Adrenal gland (tissue), 12 donors: ENCODE measurements around the gene ZIC4. TPM values are rescaled to one million over a fixed set of nuclear protein-coding genes. Genes with fewer than 3 reads are reported as not detected.

Experiments
- DNase-seq, 7 donors: peaks; one replicate each; pipeline ENCODE4 v3.0.0-alpha.2; 2019 to 2020
- H3K27ac ChIP-seq, 5 donors: fragments of 200-600 bp; sonication (generic) in 4 of 5; 1 replicate in 3 of 5; 2 replicates in 2 of 5; pipeline versions ENCODE4 v1.5.1 to v1.8.0; 2016 to 2020; ENCODE audit warnings: mild to moderate bottlenecking in 1 of 5
- H3K27me3 ChIP-seq: fragments of 200-600 bp; 2 replicates; pipeline ENCODE4 v1.8.0; 2021
- H3K36me3 ChIP-seq, 2 donors: fragments of 200-600 bp; replicated peaks in 1 of 2; 1 replicate in 1 of 2; 2 replicates in 1 of 2; pipeline versions ENCODE4 v1.5.1 to v1.8.0; 2018 to 2022
- H3K4me1 ChIP-seq, 2 donors: fragments of 200-600 bp; replicated peaks in 1 of 2; 1 replicate in 1 of 2; 2 replicates in 1 of 2; pipeline versions ENCODE4 v1.5.1 to v1.8.0; 2018 to 2021
- H3K4me3 ChIP-seq, 4 donors: fragments of 200-600 bp; sonication (generic) in 3 of 4; one replicate each; pipeline ENCODE4 v1.5.1; 2016 to 2018
- H3K9me3 ChIP-seq, 3 donors: fragments of 200-600 bp; sonication (generic) in 1 of 3; replicated peaks in 1 of 3; 1 replicate in 2 of 3; 2 replicates in 1 of 3; pipeline versions ENCODE4 v1.5.1 to v1.8.0; 2016 to 2021
- POLR2A ChIP-seq, 2 donors: fragments of 450-650 bp; IDR thresholded peaks; one replicate each; pipeline ENCODE4 v1.6.1; 2017; ENCODE audit warnings: antibody characterized with exemption in 2 of 2, mild to moderate bottlenecking in 2 of 2, moderate library complexity in 1 of 2
- WGBS, 4 donors: extraction: QIAGEN DNeasy Blood & Tissue Kit in 2 of 4; methylation state at CpG; one replicate each; pipeline versions ENCODE4 v1.1.5 to v1.1.7; 2013 to 2017; 5-methylcytosine and 5-hydroxymethylcytosine counted together
- intact Hi-C, 2 donors: fragments of 100-400 bp; cut with DNase I; formaldehyde crosslinking; loops; one replicate each; pipeline versions ENCODE4 v1.14.1 to v1.15.0; 2022 to 2023
- polyA plus RNA-seq, 3 donors: library from polyadenylated mRNA; stranded (reverse); fragments of 200-250 nt in 2 of 3; fragments of 350-450 nt in 1 of 3; fragmentation: Illumina TruSeq in 1 of 3; extraction: RNeasy Lipid Tissue Mini Kit (QIAGEN cat#74804) in 1 of 3; gene quantifications; one replicate each; pipeline ENCODE4 v1.2.3, GENCODE V29; 2013 to 2014
- total RNA-seq, 9 donors: library from RNA; depleted of rRNA in 4 of 9; stranded (reverse); fragments of >200 nt in 4 of 9; fragments of 120-200 nt in 1 of 9; fragmentation: NEBNext Ultra II Directional in 1 of 9; extraction: Animal tissue kit (Norgen Biotek cat#: 25700) in 1 of 9; gene quantifications; one replicate each; pipeline versions ENCODE4 v1.1.0 to v1.2.4, GENCODE V29; 2013 to 2023
- TF ChIP-seq, protein P1 (sequence below), 6 experiments: fragments of 450-650 bp in 4 of 6; fragments of 200-600 bp in 2 of 6; sonication (generic) in 1 of 6; IDR thresholded peaks; 1 replicate in 5 of 6; 2 replicates in 1 of 6; pipeline versions ENCODE4 v1.5.1 to v1.8.0; 2016 to 2021; ENCODE audit warnings: antibody characterized with exemption in 6 of 6, mild to moderate bottlenecking in 2 of 6, moderate library complexity in 1 of 6
- donor health status: healthy with polysubstance abuse.
- donor health status: Bipolar disorder and iron deficiency.
- donor health status: DM: yes; HTN: yes; CAD: no.
- donor health status: DM: no; HTN: no; CAD: no.
- donor health status: DM: no; HTN: no; CAD: no.
- donor health status: DM: yes; HTN: yes; CAD: no.

Gene ZIC4
- total and polyA plus RNA-seq, 12 donors, result 0.07 TPM; not detected in 11

DNA sequence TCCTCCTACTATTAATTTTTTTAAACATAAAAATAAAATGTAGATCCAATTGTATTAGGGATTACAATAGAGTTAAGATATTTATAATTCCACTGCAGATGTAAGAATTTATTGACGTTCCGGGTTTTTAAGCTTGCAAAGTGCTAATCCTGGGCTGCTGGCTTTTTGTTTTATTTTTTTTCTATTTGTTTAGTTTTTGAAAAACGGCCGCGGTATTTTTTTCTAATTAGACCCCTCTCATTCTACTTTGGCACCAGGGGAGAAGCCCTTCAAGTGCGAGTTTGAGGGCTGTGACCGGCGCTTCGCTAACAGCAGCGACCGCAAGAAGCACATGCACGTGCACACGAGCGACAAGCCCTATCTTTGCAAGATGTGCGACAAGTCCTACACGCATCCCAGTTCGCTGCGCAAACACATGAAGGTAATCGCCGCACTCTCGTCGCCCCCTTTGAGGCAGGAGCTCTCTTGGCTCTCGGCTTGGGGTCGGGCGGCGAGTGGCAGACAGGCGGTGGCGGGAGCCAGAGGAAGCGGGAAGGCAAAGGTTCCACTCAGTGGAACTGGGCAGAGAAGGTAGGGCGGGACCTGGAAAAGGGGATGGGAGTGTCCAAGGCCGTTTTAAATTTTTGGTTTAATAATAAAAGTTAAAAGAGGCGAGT, 6.0 kb upstream of the ZIC4 start:
- Histone ChIP-seq H3K4me3 (no peak overlapping the region), H3K4me1 (peaks cover 0 to 32% of the 10 kb centered on the region in 2 donors), H3K36me3 (no peaks in the 10 kb centered on the region), H3K9me3 (no peaks in the 10 kb centered on the region), H3K27ac (no peak overlapping the region), H3K27me3 (peaks cover 90% of the 10 kb centered on the region)
- TF ChIP-seq, protein P1, sequence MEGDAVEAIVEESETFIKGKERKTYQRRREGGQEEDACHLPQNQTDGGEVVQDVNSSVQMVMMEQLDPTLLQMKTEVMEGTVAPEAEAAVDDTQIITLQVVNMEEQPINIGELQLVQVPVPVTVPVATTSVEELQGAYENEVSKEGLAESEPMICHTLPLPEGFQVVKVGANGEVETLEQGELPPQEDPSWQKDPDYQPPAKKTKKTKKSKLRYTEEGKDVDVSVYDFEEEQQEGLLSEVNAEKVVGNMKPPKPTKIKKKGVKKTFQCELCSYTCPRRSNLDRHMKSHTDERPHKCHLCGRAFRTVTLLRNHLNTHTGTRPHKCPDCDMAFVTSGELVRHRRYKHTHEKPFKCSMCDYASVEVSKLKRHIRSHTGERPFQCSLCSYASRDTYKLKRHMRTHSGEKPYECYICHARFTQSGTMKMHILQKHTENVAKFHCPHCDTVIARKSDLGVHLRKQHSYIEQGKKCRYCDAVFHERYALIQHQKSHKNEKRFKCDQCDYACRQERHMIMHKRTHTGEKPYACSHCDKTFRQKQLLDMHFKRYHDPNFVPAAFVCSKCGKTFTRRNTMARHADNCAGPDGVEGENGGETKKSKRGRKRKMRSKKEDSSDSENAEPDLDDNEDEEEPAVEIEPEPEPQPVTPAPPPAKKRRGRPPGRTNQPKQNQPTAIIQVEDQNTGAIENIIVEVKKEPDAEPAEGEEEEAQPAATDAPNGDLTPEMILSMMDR (IDR thresholded peaks at IDR 0.05), result no peak
- TF ChIP-seq POLR2A (IDR thresholded peaks at IDR 0.05), result no peak
- intact Hi-C loops, result no loop called here
- DNase-seq, result peak in 1 of 7 donors; percentile 11
- 12 to 17% (median 16%) methylated on average over 31 to 32 of the region's 32 CpGs for WGBS, 4 donors

DNA sequence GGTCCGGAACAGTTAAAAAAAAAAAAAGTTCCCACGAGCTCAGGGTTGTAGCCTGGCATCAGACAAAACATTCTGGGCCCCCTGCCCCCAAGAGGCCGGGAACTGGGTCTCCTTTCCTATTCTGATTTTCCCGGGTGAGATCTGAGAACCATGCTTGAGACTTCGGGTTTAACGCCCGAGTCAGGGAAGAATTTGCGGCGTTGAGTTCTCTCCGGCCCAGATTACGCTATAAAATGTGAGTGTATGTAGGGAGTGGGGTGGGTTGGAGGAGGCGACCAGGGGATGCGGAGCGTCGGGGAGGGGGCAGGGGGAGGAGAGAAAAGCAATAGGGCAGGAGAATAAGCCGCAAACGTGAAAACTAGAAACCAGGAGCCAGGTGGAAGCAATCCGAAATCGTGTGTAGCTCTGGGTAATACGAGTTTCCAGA, 5.5 kb upstream of the ZIC4 start:
- TF ChIP-seq POLR2A (IDR thresholded peaks at IDR 0.05), result no peak
- TF ChIP-seq, protein P1 (IDR thresholded peaks at IDR 0.05), result no peak
- no peak overlapping the region for H3K27ac ChIP-seq
- H3K27me3 ChIP-seq, result peaks cover 96% of the 10 kb centered on the region
- intact Hi-C loops, result no loop called here
- peaks cover 0 to 32% of the 10 kb centered on the region in 2 donors for H3K4me1 ChIP-seq
- no peaks in the 10 kb centered on the region for H3K36me3 ChIP-seq
- H3K9me3 ChIP-seq, result no peaks in the 10 kb centered on the region
- DNase-seq, result no peak
- WGBS, 4 donors, result 12 to 19% (median 12%) methylated on average over 20 of the region's 20 CpGs
- no peak overlapping the region for H3K4me3 ChIP-seq

DNA sequence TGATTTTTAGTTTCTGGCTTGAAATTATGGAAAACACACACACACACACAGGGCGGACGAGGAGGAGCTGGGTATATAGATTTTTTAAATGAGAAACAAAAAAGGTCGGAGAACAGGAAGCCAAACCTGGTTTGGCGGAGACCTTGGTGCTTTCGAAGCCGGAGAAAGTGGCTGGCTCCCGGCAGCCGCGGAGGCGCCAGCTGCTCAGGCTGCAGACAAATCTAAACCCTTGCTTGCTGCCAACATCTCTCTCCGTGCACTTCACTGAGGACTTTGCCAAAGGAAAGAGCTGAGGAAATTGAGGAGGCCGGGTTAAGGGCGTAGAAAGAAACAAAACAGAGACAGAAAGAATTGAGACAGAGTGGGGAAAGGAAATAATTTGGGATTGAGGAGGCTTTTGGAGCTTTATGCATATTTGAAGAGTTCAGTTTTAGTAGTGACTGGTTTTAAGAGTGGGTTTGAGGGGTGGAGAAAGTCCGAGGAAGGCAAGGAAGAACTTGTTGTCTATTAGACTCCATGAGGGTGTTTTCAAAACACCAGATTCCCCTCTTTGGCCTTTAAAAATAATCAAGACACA, 5.0 kb upstream of the ZIC4 start:
- H3K27me3 ChIP-seq, result peaks cover 96% of the 10 kb centered on the region

DNA sequence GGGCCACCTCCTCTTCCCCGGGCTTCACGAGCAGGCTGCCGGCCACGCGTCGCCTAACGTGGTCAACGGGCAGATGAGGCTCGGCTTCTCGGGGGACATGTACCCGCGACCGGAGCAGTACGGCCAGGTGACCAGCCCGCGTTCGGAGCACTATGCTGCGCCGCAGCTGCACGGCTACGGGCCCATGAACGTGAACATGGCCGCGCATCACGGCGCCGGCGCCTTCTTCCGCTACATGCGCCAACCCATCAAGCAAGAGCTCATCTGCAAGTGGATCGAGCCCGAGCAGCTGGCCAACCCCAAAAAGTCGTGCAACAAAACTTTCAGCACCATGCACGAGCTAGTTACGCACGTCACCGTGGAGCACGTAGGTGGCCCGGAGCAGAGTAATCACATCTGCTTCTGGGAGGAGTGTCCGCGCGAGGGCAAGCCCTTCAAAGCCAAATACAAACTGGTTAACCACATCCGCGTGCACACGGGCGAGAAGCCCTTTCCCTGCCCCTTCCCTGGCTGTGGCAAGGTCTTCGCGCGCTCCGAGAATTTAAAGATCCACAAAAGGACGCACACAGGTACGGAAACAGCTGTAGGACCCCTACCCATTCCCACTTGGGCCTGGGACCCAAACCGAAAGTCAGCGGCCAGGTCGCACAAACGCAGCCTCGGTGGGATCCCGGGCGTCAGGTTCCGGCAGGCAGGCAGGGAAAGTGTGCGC, 4.3 kb upstream of the ZIC4 start:
- Histone ChIP-seq H3K4me1 (peaks cover 0 to 32% of the 10 kb centered on the region in 2 donors), H3K9me3 (no peaks in the 10 kb centered on the region), H3K4me3 (peak overlapping the region in 1 of 4 donors; percentile 44), H3K27ac (no peak overlapping the region), H3K27me3 (peaks cover 96% of the 10 kb centered on the region), H3K36me3 (no peaks in the 10 kb centered on the region)
- no peak for DNase-seq
- intact Hi-C loops, result no loop called here
- WGBS, 4 donors, result 4 to 30% (median 6%) methylated on average over 3 to 61 of the region's 61 CpGs
- TF ChIP-seq, protein P1 (IDR thresholded peaks at IDR 0.05), result no peak
- TF ChIP-seq POLR2A (IDR thresholded peaks at IDR 0.05), result no peak

More for the DNA sequence above, 5.0 kb upstream of the ZIC4 start:
- no peak for TF ChIP-seq POLR2A (IDR thresholded peaks at IDR 0.05)
- TF ChIP-seq, protein P1 (IDR thresholded peaks at IDR 0.05), result no peak
- intact Hi-C loops, result no loop called here
- WGBS, 4 donors, result 6 to 11% (median 8%) methylated on average over 14 of the region's 14 CpGs
- Histone ChIP-seq H3K9me3 (no peaks in the 10 kb centered on the region), H3K27ac (no peak overlapping the region), H3K36me3 (no peaks in the 10 kb centered on the region), H3K4me1 (peaks cover 0 to 32% of the 10 kb centered on the region in 2 donors), H3K4me3 (peak overlapping the region in 1 of 4 donors; percentile 44)
- DNase-seq, result no peak
